ENCODE data around the gene LACC1. TPM values are rescaled to one million over a fixed set of nuclear protein-coding genes. Genes with fewer than 3 reads are reported as not detected.

The LACC1 gene
- total RNA-seq, 2 donors from 2014 or later = 9.7 to 11.8 TPM

DNA sequence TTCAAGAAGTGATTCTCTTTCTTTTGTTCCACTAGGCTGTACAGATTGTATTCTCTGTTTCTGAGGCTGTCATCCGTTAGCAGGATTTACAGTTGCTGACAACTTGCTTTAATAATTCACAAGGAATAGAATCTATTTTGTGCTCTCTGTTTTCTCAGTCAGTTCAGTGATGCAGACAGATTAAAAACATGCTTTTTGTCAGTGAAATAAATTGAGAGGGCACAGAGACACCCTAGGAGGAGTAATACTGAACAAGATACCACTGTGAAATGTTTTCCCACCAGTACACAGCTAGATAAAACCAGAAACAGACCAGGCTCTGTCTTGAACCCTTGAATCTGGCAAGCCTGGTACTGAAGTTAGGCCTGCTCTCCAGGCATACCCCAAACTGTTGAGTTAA, 58.7 kb downstream of the LACC1 start:
- H3K4me3 Mint-ChIP-seq = no peak overlapping the region
- no peaks in the 10 kb centered on the region for H3K36me3 Mint-ChIP-seq
- DNase-seq (ENCODE audit: low spot score) = no peak
- no peak for ATAC-seq
- H3K4me1 Mint-ChIP-seq (ENCODE audit: low read depth in 2 of 2) = no peaks in the 10 kb centered on the region
- peaks cover 19 to 27% of the 10 kb centered on the region in 2 donors for H3K27me3 Mint-ChIP-seq
- H3K27ac Mint-ChIP-seq = no peak overlapping the region
- no peaks in the 10 kb centered on the region for H3K9me3 Mint-ChIP-seq

GRCh38 chr13:43939086-43939485, 59.4 kb downstream of the LACC1 start:
- H3K27ac Mint-ChIP-seq = no peak overlapping the region
- H3K9me3 Mint-ChIP-seq = no peaks in the 10 kb centered on the region
- ATAC-seq (no peak), DNase-seq (ENCODE audit: low spot score) (no peak)
- no peaks in the 10 kb centered on the region for H3K4me1 Mint-ChIP-seq (ENCODE audit: low read depth in 2 of 2)
- no peak overlapping the region for H3K4me3 Mint-ChIP-seq
- peaks cover 18 to 22% of the 10 kb centered on the region in 2 donors for H3K27me3 Mint-ChIP-seq
- H3K36me3 Mint-ChIP-seq = no peaks in the 10 kb centered on the region

GRCh38 chr13:43942286-43942685, 62.6 kb downstream of the LACC1 start:
- Mint-ChIP-seq H3K36me3 (no peaks in the 10 kb centered on the region), H3K27ac (no peak overlapping the region), H3K4me3 (no peak overlapping the region), H3K27me3 (peaks cover 15 to 20% of the 10 kb centered on the region in 2 donors), H3K4me1 (ENCODE audit: low read depth in 2 of 2) (no peaks in the 10 kb centered on the region), H3K9me3 (no peaks in the 10 kb centered on the region)
- ATAC-seq (no peak), DNase-seq (ENCODE audit: low spot score) (no peak)

Other genes with a start within 250 kb of the LACC1 start
- 10 to 100 TPM in 1 of 2 donors, under 1 TPM in 1; 0.14 to 11.7 TPM for gene ENOX1, start 92.9 kb upstream of the LACC1 start, total RNA-seq
- 1 to 10 TPM; 2.4 to 2.5 TPM for gene CCDC122, start 164 bp upstream of the LACC1 start, total RNA-seq